Activated naive CD4-positive, alpha-beta T cell treated with anti-CD3 and anti-CD28 coated beads, Interleukin-2, amount 10 ng/mL, durations not matched to agents 7 days and 5 days (primary cell): ENCODE measurements around the gene DNAJB1.
"Not testable (repeated sequence)": the region's sequence is repeated elsewhere in the genome, so short reads cannot be mapped to it uniquely, and the experiment has no call there.

Experiments
- CTCF ChIA-PET: fragments of 350-600 bp; sonication (Branson Sonifier 250); formaldehyde crosslinking; loops from one replicate; lab custom pipeline; 2021; ENCODE audit warnings: antibody characterized with exemption; lab: Charles Lee
- DNase-seq: peaks from one replicate; pipeline ENCODE4 v3.0.0-alpha.2; 2020
- H3K27ac Mint-ChIP-seq: one replicate; pipeline ENCODE4 v1.8.0; 2021; ENCODE audit warnings: mild to moderate bottlenecking, moderate library complexity, mixed read lengths
- H3K27me3 Mint-ChIP-seq: one replicate; pipeline ENCODE4 v1.8.0; 2021; ENCODE audit warnings: mild to moderate bottlenecking, mixed read lengths
- H3K36me3 Mint-ChIP-seq: one replicate; pipeline ENCODE4 v1.8.0; 2021; ENCODE audit warnings: mixed read lengths
- H3K4me1 Mint-ChIP-seq: one replicate; pipeline ENCODE4 v1.8.0; 2021; ENCODE audit warnings: mixed read lengths
- H3K4me3 Mint-ChIP-seq: one replicate; pipeline ENCODE4 v1.8.0; 2021; ENCODE audit warnings: mild to moderate bottlenecking, moderate library complexity, mixed read lengths
- H3K9me3 Mint-ChIP-seq: one replicate; pipeline ENCODE4 v1.8.0; 2021; ENCODE audit warnings: mixed read lengths

The DNAJB1 gene

DNA sequence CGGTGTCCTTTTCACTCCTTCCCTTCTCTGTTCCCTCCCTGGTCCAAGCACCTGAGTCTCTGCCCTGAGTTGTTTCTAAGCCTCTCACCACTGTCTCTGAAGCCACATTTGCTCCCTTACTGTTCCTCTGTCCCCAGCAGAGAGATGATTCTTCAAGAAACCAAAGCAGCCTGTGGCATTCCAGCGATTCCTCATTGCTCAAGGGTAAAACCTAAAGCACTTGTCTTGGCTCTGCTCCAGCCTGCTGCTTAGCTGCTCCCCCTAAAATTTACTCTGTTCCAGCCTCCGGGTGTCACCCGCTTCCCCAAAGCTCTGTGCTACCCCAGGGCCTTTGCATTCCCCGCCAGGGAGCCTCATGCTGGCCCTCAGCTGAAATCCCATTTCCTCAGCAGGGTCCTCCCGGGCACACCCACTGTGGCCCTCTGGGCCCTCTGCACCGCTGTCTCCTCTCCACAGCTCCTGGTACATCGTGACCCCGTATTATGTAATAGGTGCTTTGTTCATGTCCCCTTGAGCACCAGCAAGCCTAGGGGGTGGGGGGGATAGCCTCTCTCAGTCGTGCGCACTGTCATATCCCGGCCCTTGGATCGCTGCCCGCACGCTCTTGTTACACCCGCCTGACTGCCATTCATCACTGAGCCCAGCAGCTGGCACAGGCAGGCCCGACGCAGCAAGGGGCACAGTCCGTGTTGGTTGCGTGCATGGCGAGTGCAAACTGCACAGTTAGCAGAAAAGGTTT lies 26.9 kb upstream of the DNAJB1 start:
- H3K4me3 Mint-ChIP-seq: no peak overlapping the region
- no peak for DNase-seq
- CTCF ChIA-PET: interaction anchor here (0.6 to 0.8 kb wide), 2 partner anchors 12 to 56 kb away, joined by 3 to 5 read pairs; no protein-coding TSS in a partner anchor
- peaks cover 19% of the 10 kb centered on the region for H3K36me3 Mint-ChIP-seq
- no peaks in the 10 kb centered on the region for H3K9me3 Mint-ChIP-seq
- H3K27ac Mint-ChIP-seq: no peak overlapping the region
- no peaks in the 10 kb centered on the region for H3K27me3 Mint-ChIP-seq
- H3K4me1 Mint-ChIP-seq: peaks cover 7% of the 10 kb centered on the region

DNA sequence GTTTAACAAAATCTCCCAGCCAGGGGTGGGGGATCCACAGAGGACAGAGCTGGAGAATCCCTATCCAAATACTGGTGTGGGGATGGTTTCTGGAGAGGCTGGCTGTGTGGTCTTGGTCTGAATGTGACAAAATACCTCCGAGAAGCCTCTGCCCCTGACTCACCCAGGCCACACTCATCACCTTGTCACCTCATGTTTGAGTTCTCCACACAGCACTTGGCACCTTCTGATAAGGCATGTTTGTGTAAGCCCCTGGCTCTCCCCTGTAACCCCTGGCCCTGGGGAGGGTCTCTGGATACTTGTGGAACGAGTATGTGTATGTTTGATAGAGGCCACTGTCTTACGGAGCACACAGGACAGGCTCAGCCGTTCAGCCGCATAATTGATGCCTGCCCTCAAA lies 25.9 kb upstream of the DNAJB1 start:
- Mint-ChIP-seq H3K27me3 (no peaks in the 10 kb centered on the region), H3K4me1 (peaks cover 7% of the 10 kb centered on the region), H3K9me3 (no peaks in the 10 kb centered on the region), H3K4me3 (no peak overlapping the region), H3K27ac (no peak overlapping the region), H3K36me3 (peaks cover 14% of the 10 kb centered on the region)
- CTCF ChIA-PET: no interaction called here
- DNase-seq: no peak

DNA sequence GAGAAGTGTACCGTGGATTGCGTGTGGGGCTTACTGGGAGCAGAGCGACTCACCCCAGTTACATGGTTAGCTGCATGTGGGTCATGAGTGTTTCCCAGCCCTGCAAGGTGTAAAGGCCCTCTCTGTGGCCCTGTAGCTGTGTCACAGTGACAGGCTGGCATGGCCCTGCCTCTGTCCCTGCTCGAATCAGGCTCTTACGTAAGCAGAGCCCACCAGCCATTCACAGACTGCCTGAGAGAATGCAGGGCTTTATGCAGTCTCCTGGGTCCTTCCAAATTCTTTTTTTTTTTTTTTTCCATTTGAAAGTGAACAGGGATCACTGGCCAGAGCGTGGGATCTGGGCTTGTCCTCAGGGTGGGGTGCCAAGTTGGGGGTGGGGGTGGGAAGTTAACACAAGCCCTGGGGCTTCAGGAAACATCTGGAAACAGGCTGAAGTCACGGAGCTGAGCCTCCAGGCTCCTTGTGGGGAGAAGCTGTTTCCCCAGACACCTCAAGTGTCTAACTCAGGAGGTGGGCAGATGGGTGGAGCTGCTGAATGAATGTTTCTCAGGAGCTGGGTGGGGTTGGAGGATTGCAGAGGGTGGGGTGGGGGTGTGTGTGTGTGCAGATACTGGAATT lies 24.6 kb upstream of the DNAJB1 start:
- no peak overlapping the region for H3K27ac Mint-ChIP-seq
- no peak for DNase-seq

DNA sequence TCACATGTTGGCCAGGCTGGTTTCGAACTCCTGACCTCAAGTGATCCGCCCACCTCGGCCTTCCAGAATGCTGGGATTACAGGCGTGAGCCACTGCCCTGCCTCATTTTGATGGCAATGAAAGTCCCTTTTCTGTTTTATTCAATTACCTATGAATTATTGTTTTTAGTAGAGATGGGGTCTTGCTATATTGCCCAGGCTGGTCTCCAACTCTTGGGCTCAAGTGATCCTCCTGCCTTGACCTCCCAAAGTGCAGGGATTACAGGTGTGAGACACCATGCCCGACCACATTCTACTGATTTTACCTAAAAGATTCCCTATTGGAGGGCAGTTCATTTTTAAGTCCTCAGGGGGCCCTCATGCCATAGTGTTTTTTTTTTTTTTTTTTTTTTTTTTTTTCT lies 23.8 kb upstream of the DNAJB1 start:
- H3K27me3 Mint-ChIP-seq, H3K4me3 Mint-ChIP-seq, CTCF ChIA-PET, H3K36me3 Mint-ChIP-seq, H3K9me3 Mint-ChIP-seq, DNase-seq, H3K27ac Mint-ChIP-seq: not testable (repeated sequence)
- peaks cover 14% of the 10 kb centered on the region for H3K4me1 Mint-ChIP-seq

More for the DNA sequence above, 24.6 kb upstream of the DNAJB1 start:
- H3K27me3 Mint-ChIP-seq: no peaks in the 10 kb centered on the region
- H3K36me3 Mint-ChIP-seq: peaks cover 8% of the 10 kb centered on the region
- no peak overlapping the region for H3K4me3 Mint-ChIP-seq
- CTCF ChIA-PET: no interaction called here
- H3K9me3 Mint-ChIP-seq: no peaks in the 10 kb centered on the region
- peaks cover 9% of the 10 kb centered on the region for H3K4me1 Mint-ChIP-seq

GRCh38 chr19:14540741-14541525 lies 22.7 kb upstream of the DNAJB1 start:
- H3K27ac Mint-ChIP-seq: no peak overlapping the region

DNA sequence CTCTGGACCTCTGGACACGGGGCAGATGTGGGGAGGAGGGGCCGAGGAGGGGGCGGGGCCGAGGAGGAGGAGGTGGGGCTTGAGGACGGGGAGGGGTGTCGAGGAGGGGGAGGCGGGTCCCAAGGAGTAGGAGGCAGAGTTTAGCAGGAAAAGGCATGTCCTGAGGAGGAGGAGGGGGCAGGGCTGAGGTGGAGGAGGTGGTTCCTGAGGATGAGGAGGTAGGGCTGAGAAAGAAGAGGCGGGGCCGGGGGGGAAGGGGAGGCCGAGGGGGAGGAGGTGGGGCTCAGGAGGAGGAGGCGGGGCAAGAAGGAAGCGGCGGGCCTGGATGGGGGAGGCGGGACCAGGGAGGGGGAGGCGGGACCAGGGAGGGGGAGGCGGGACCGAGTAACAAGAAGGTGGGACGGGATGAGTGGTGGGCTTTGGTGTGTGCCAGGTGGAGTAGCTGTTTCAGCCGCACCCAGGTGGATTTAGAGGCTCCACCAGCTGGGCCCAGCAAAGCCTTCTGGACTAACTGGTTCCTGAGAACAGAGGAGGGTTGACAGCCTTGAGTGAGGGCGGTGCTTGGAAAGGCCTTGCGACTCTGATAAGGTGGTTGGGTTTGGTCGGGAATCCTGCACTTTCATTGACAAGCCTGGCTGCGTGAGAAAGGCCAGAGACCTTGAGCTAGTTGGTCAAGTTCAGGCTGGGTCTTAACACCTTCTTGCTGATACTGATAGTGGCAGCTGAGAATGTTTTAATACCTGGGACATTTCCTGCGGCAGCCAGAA lies 18.9 kb upstream of the DNAJB1 start:
- peak; percentile 71 for DNase-seq
- Mint-ChIP-seq H3K4me3 (no peak overlapping the region), H3K4me1 (peaks cover 33% of the 10 kb centered on the region), H3K27me3 (no peaks in the 10 kb centered on the region), H3K27ac (no peak overlapping the region), H3K9me3 (no peaks in the 10 kb centered on the region), H3K36me3 (peaks cover 17% of the 10 kb centered on the region)
- CTCF ChIA-PET: interaction anchor here (3.4 kb wide), 1 partner anchor 19 kb away, joined by 11 read pairs; no protein-coding TSS in a partner anchor

More at GRCh38 chr19:14540741-14541525, 22.7 kb upstream of the DNAJB1 start:
- H3K36me3 Mint-ChIP-seq: peaks cover 8% of the 10 kb centered on the region
- CTCF ChIA-PET: interaction anchor here (1.4 kb wide), 1 partner anchor 10 kb away, joined by 5 read pairs; no protein-coding TSS in a partner anchor
- DNase-seq: no peak
- no peaks in the 10 kb centered on the region for H3K9me3 Mint-ChIP-seq
- peaks cover 22% of the 10 kb centered on the region for H3K4me1 Mint-ChIP-seq
- no peaks in the 10 kb centered on the region for H3K27me3 Mint-ChIP-seq
- H3K4me3 Mint-ChIP-seq: no peak overlapping the region

GRCh38 chr19:14533450-14533849 lies 15.3 kb upstream of the DNAJB1 start:
- Mint-ChIP-seq H3K36me3 (peaks cover 17% of the 10 kb centered on the region), H3K4me3 (no peak overlapping the region), H3K9me3 (no peaks in the 10 kb centered on the region), H3K27me3 (no peaks in the 10 kb centered on the region), H3K4me1 (peaks cover 51% of the 10 kb centered on the region), H3K27ac (no peak overlapping the region)
- DNase-seq: no peak
- CTCF ChIA-PET: interaction anchor here (2.0 kb wide), 1 partner anchor 23 kb away, joined by 10 read pairs; no protein-coding TSS in a partner anchor

DNA sequence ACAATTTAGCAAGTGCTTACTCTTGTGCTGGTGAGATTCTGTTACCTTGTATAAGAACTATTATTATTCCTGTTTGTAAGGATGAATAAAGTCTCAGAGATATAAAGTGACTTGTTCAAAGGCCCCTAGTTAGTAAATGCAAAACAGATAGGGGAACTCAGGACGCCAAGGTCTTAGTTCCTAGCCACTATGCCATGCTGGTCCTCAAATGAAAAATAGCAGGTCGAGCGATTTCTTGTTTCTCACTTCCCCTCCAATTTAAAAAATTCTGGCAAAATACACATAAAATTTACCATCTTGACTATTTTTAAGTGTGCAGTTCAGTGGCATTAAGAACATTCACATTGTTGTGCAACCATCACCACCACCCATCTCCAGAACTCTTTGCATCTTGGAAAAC lies 12.3 kb upstream of the DNAJB1 start:
- Mint-ChIP-seq H3K27ac (peak overlapping the region; percentile 10), H3K27me3 (no peaks in the 10 kb centered on the region), H3K4me3 (peak overlapping the region; percentile 96), H3K9me3 (no peaks in the 10 kb centered on the region), H3K4me1 (peaks cover 43% of the 10 kb centered on the region), H3K36me3 (peaks cover 17% of the 10 kb centered on the region)
- CTCF ChIA-PET: no interaction called here
- DNase-seq: no peak

DNA sequence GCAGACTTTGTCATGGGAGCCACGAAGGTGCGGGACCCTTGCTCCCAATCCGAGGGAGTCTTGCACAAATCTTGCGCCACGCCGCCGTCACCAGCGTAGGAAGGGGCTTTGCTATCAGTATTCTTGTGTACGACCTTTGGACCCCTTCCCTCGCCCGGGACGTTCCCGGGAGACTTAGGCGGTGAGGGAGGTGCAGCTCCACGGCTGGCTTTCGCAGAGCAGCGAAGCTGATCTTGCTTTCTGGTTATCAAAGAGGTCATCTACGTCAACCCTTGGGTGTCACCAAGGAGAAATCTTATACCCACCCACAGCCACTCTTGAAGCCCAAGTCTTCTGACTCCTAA lies 11.8 kb upstream of the DNAJB1 start:
- Mint-ChIP-seq H3K36me3 (peaks cover 17% of the 10 kb centered on the region), H3K27me3 (no peaks in the 10 kb centered on the region), H3K27ac (peak overlapping the region; percentile 97), H3K4me3 (peak overlapping the region; percentile 96), H3K4me1 (peaks cover 46% of the 10 kb centered on the region), H3K9me3 (no peaks in the 10 kb centered on the region)
- CTCF ChIA-PET: no interaction called here
- no peak for DNase-seq

- Mint-ChIP-seq H3K27me3 (no peaks in the 10 kb centered on the region), H3K4me1 (peaks cover 46% of the 10 kb centered on the region), H3K9me3 (no peaks in the 10 kb centered on the region), H3K4me3 (peak within 1 kb of the TSS; percentile 96), H3K36me3 (peaks cover 15% of the 10 kb centered on the region), H3K27ac (peak within 1 kb of the TSS; percentile 97)
- CTCF ChIA-PET: no interaction called here
- peak; percentile 100 for DNase-seq
Measured at GRCh38 chr19:14529254-14530004, 11.2 kb upstream of the DNAJB1 start, which contains the start of gene TECR. Gene TECR (plus strand): TSS chr19:14529594. CDS start chr19:14529697, 103 bp downstream.

- H3K36me3 Mint-ChIP-seq: peaks cover 15% of the 10 kb centered on the region
- peaks cover 52% of the 10 kb centered on the region for H3K4me1 Mint-ChIP-seq
- CTCF ChIA-PET: no interaction called here
- peak overlapping the region; percentile 97 for H3K27ac Mint-ChIP-seq
- peak overlapping the region; percentile 96 for H3K4me3 Mint-ChIP-seq
- H3K9me3 Mint-ChIP-seq: no peaks in the 10 kb centered on the region
- no peak for DNase-seq
- no peaks in the 10 kb centered on the region for H3K27me3 Mint-ChIP-seq
Measured at GRCh38 chr19:14528419-14529253, 10.4 kb upstream of the DNAJB1 start.

GRCh38 chr19:14526423-14526822 lies 8.2 kb upstream of the DNAJB1 start:
- Mint-ChIP-seq H3K9me3 (no peaks in the 10 kb centered on the region), H3K27ac (no peak overlapping the region), H3K4me3 (no peak overlapping the region), H3K4me1 (peaks cover 59% of the 10 kb centered on the region), H3K27me3 (no peaks in the 10 kb centered on the region), H3K36me3 (peaks cover 4% of the 10 kb centered on the region)
- CTCF ChIA-PET: interaction anchor here (1.0 to 1.6 kb wide), 3 partner anchors 30 to 390 kb away, joined by 3 to 5 read pairs (median 4); no protein-coding TSS in a partner anchor
- no peak for DNase-seq
